Measurements from ENCODE around the gene PHTF1.
"Not testable (repeated sequence)": the region's sequence is repeated elsewhere in the genome, so short reads cannot be mapped to it uniquely, and the experiment has no call there.

PHTF1 gene

GRCh38 chr1:113770031-113770430 lies 10.7 kb upstream of the PHTF1 start:
- DNase-seq: no peak

- DNase-seq: no peak
These were observed 10.3 kb upstream of the PHTF1 start for GRCh38 chr1:113769601-113769970.

GRCh38 chr1:113768916-113769600 lies 9.8 kb upstream of the PHTF1 start:
- no peak for DNase-seq

- no peak for DNase-seq
These were observed 6.3 kb upstream of the PHTF1 start for GRCh38 chr1:113765306-113766230.

- no peak for DNase-seq
These were observed 4.4 kb upstream of the PHTF1 start for GRCh38 chr1:113763661-113764060.

GRCh38 chr1:113761937-113762336 lies 2.7 kb upstream of the PHTF1 start:
- DNase-seq: no peak

- no peak for DNase-seq
These were observed 1.1 kb upstream of the PHTF1 start for GRCh38 chr1:113760102-113761080.

- DNase-seq: peak; percentile 44
These were observed 504 bp downstream of the PHTF1 start for GRCh38 chr1:113758631-113759332.

- no peak for DNase-seq
These were observed 2.8 kb downstream of the PHTF1 start for GRCh38 chr1:113756461-113756860.

GRCh38 chr1:113753333-113753732 lies 6.0 kb downstream of the PHTF1 start:
- DNase-seq: not testable (repeated sequence)

- no peak for DNase-seq
These were observed 7.8 kb downstream of the PHTF1 start for GRCh38 chr1:113751516-113751915.

- DNase-seq: no peak
These were observed 8.2 kb downstream of the PHTF1 start for GRCh38 chr1:113751114-113751513.

GRCh38 chr1:113749402-113749801 lies 9.9 kb downstream of the PHTF1 start:
- DNase-seq: no peak

- no peak for DNase-seq
These were observed 11.9 kb downstream of the PHTF1 start for GRCh38 chr1:113747376-113747775.

- no peak for DNase-seq
These were observed 13.9 kb downstream of the PHTF1 start for GRCh38 chr1:113745425-113745824.

- no peak for DNase-seq
These were observed 15.2 kb downstream of the PHTF1 start for GRCh38 chr1:113744114-113744513.

GRCh38 chr1:113742515-113742914 lies 16.8 kb downstream of the PHTF1 start:
- DNase-seq: no peak

GRCh38 chr1:113734357-113735055 lies 24.8 kb downstream of the PHTF1 start:
- DNase-seq: no peak

- no peak for DNase-seq
These were observed 26.5 kb downstream of the PHTF1 start for GRCh38 chr1:113732802-113733201.

- DNase-seq: no peak
These were observed 38.3 kb downstream of the PHTF1 start for GRCh38 chr1:113721010-113721409.

- not testable (repeated sequence) for DNase-seq
These were observed 40.7 kb downstream of the PHTF1 start for GRCh38 chr1:113718621-113719020.

GRCh38 chr1:113717506-113717905 lies 41.8 kb downstream of the PHTF1 start:
- not testable (repeated sequence) for DNase-seq

Measured in CD4-positive, alpha-beta T cell treated with Interleukin-4 for 4 hours (primary cell).